Astrocyte of the cerebellum (primary cell): ENCODE results near the gene SLC22A6.

Experiments
- DNase-seq: peaks from one replicate; pipeline ENCODE4 v3.0.0-alpha.2; 2011; ENCODE audit warnings: low read depth
- H3K4me3 ChIP-seq: 2 replicates; pipeline ENCODE4 v1.5.1; 2011; ENCODE audit warnings: mild to moderate bottlenecking, low read depth, low read length, moderate library complexity
- CTCF ChIP-seq: IDR thresholded peaks from 2 replicates; pipeline ENCODE4 v1.5.1; 2012; ENCODE audit warnings: low read length, low read depth, moderate library complexity, mild to moderate bottlenecking; ENCODE audit errors: missing control alignments
- in situ Hi-C: cut with HindIII; loops from 2 replicates; pipeline ENCODE4 v1.10.0; 2017; ENCODE audit warnings: low sequenced_read_pairs

SLC22A6 gene

GRCh38 chr11:62933750-62934495 is 50.8 kb downstream of the SLC22A6 start:
- no peak for DNase-seq
- no peak overlapping the region for H3K4me3 ChIP-seq
- in situ Hi-C loops: no loop called here
- TF ChIP-seq CTCF: no peak

- no peak for DNase-seq
- no peak for TF ChIP-seq CTCF
- H3K4me3 ChIP-seq: no peak overlapping the region
- in situ Hi-C loops: no loop called here
These were observed 51.5 kb downstream of the SLC22A6 start for GRCh38 chr11:62933285-62933684.

- H3K4me3 ChIP-seq: no peak overlapping the region
- in situ Hi-C loops: no loop called here
- TF ChIP-seq CTCF: no peak
- DNase-seq: peak; percentile 34
These were observed 53.1 kb downstream of the SLC22A6 start for GRCh38 chr11:62931499-62932278.

GRCh38 chr11:62930666-62931065 is 54.1 kb downstream of the SLC22A6 start:
- in situ Hi-C loops: no loop called here
- TF ChIP-seq CTCF: no peak
- no peak overlapping the region for H3K4me3 ChIP-seq
- DNase-seq: no peak

- in situ Hi-C loops: no loop called here
- H3K4me3 ChIP-seq: no peak overlapping the region
- no peak for DNase-seq
- no peak for TF ChIP-seq CTCF
These were observed 54.6 kb downstream of the SLC22A6 start for GRCh38 chr11:62930157-62930556.

- no peak overlapping the region for H3K4me3 ChIP-seq
- no peak for DNase-seq
- TF ChIP-seq CTCF: no peak
- in situ Hi-C loops: no loop called here
These were observed 56.8 kb downstream of the SLC22A6 start for GRCh38 chr11:62928011-62928410.
